Natural killer cell treated with Interleukin-12 subunit alpha and Interleukin-12 subunit beta and Interleukin-15 and Interleukin-18, amount 100 ng/mL, for 72 hours (primary cell): Measurements from ENCODE around the gene RIPPLY3. TPM values are rescaled to one million over a fixed set of nuclear protein-coding genes. Genes with fewer than 3 reads are reported as not detected.
"Not testable (repeated sequence)": the region's sequence is repeated elsewhere in the genome, so short reads cannot be mapped to it uniquely, and the experiment has no call there.

Source experiments
- ATAC-seq, 2 donors: fragments of 150-1000 bp; cut with Tn5 transposase in 1 of 2; sonication (Bioruptor Pico), chemical (Tn5 transposase) in 1 of 2; 2 replicates each; pipeline ENCODE4 v1.10.0; 2021
- DNase-seq: peaks from one replicate; pipeline ENCODE4 v3.0.0; 2022; ENCODE audit warnings: low spot score
- H3K27ac Mint-ChIP-seq, 2 donors: 1 replicate in 1 of 2; 2 replicates in 1 of 2; pipeline ENCODE4 v1.8.0; 2022; ENCODE audit warnings: mixed read lengths in 2 of 2, mild to moderate bottlenecking in 1 of 2, moderate library complexity in 1 of 2
- H3K27me3 Mint-ChIP-seq, 2 donors: 1 replicate in 1 of 2; 2 replicates in 1 of 2; pipeline ENCODE4 v1.8.0; 2022; ENCODE audit warnings: mixed read lengths in 2 of 2
- H3K36me3 Mint-ChIP-seq: one replicate; pipeline ENCODE4 v1.8.0; 2022; ENCODE audit warnings: mixed read lengths
- H3K4me1 Mint-ChIP-seq, 2 donors: 1 replicate in 1 of 2; 2 replicates in 1 of 2; pipeline ENCODE4 v1.8.0; 2022; ENCODE audit warnings: low read depth in 2 of 2, mixed read lengths in 2 of 2, mild to moderate bottlenecking in 1 of 2
- H3K4me3 Mint-ChIP-seq: one replicate; pipeline ENCODE4 v1.8.0; 2022; ENCODE audit warnings: mixed read lengths
- H3K9me3 Mint-ChIP-seq: 2 replicates; pipeline ENCODE4 v1.8.0; 2022; ENCODE audit warnings: mixed read lengths
- total RNA-seq, 2 donors: library from RNA; stranded (reverse); gene quantifications; one replicate each; pipeline ENCODE4 v1.2.3, GENCODE V29; 2022

Gene RIPPLY3
- total RNA-seq, 2 donors from 2014 or later: not detected

- no peak for DNase-seq
- peaks cover 3 to 20% of the 10 kb centered on the region in 2 donors for H3K27me3 Mint-ChIP-seq
- no peaks in the 10 kb centered on the region for H3K9me3 Mint-ChIP-seq
- no peak overlapping the region for H3K27ac Mint-ChIP-seq
- ATAC-seq: no peak
- H3K4me3 Mint-ChIP-seq: no peak overlapping the region
- no peaks in the 10 kb centered on the region for H3K36me3 Mint-ChIP-seq
- H3K4me1 Mint-ChIP-seq: peaks cover 0 to 3% of the 10 kb centered on the region in 2 donors
These were observed 38.1 kb downstream of the RIPPLY3 start for GRCh38 chr21:37044643-37045042.

- Mint-ChIP-seq H3K9me3 (no peaks in the 10 kb centered on the region), H3K36me3 (no peaks in the 10 kb centered on the region), H3K27ac (no peak overlapping the region), H3K27me3 (peaks cover 5 to 25% of the 10 kb centered on the region in 2 donors), H3K4me1 (peaks cover 0 to 3% of the 10 kb centered on the region in 2 donors), H3K4me3 (no peak overlapping the region)
- peak in 1 of 2 donors; percentile 31 for ATAC-seq
- no peak for DNase-seq
These were observed 38.6 kb downstream of the RIPPLY3 start for GRCh38 chr21:37045149-37045548.

- DNase-seq (no peak), ATAC-seq (no peak)
- Mint-ChIP-seq H3K36me3 (no peaks in the 10 kb centered on the region), H3K27ac (no peak overlapping the region), H3K27me3 (peaks cover 8 to 26% of the 10 kb centered on the region in 2 donors), H3K4me3 (no peak overlapping the region), H3K9me3 (no peaks in the 10 kb centered on the region), H3K4me1 (peaks cover 0 to 3% of the 10 kb centered on the region in 2 donors)
These were observed 39.1 kb downstream of the RIPPLY3 start for GRCh38 chr21:37045556-37045955.

- Mint-ChIP-seq H3K27ac (no peak overlapping the region), H3K9me3 (no peaks in the 10 kb centered on the region), H3K4me1 (peaks cover 0 to 3% of the 10 kb centered on the region in 2 donors), H3K4me3 (no peak overlapping the region), H3K36me3 (no peaks in the 10 kb centered on the region), H3K27me3 (peaks cover 8 to 26% of the 10 kb centered on the region in 2 donors)
- ATAC-seq: no peak
- no peak for DNase-seq
These were observed 40.6 kb downstream of the RIPPLY3 start for GRCh38 chr21:37047079-37047478.

GRCh38 chr21:37049741-37050140 is 43.2 kb downstream of the RIPPLY3 start:
- DNase-seq, ATAC-seq, H3K9me3 Mint-ChIP-seq, H3K4me3 Mint-ChIP-seq, H3K36me3 Mint-ChIP-seq, H3K4me1 Mint-ChIP-seq, H3K27ac Mint-ChIP-seq: not testable (repeated sequence)
- peaks cover 11 to 26% of the 10 kb centered on the region in 2 donors for H3K27me3 Mint-ChIP-seq

- H3K4me3 Mint-ChIP-seq: no peak overlapping the region
- no peaks in the 10 kb centered on the region for H3K36me3 Mint-ChIP-seq
- ATAC-seq (no peak), DNase-seq (no peak)
- no peaks in the 10 kb centered on the region for H3K4me1 Mint-ChIP-seq
- no peaks in the 10 kb centered on the region for H3K9me3 Mint-ChIP-seq
- no peak overlapping the region for H3K27ac Mint-ChIP-seq
- H3K27me3 Mint-ChIP-seq: peaks cover 0 to 5% of the 10 kb centered on the region in 2 donors
These were observed 48.9 kb downstream of the RIPPLY3 start for GRCh38 chr21:37055271-37055855.

GRCh38 chr21:37057614-37058013 is 51.1 kb downstream of the RIPPLY3 start:
- ATAC-seq (no peak), DNase-seq (no peak)
- no peaks in the 10 kb centered on the region for H3K9me3 Mint-ChIP-seq
- no peaks in the 10 kb centered on the region for H3K4me1 Mint-ChIP-seq
- H3K27me3 Mint-ChIP-seq: no peaks in the 10 kb centered on the region
- H3K4me3 Mint-ChIP-seq: no peak overlapping the region
- no peak overlapping the region for H3K27ac Mint-ChIP-seq
- H3K36me3 Mint-ChIP-seq: no peaks in the 10 kb centered on the region

- DNase-seq (no peak), ATAC-seq (no peak)
- Mint-ChIP-seq H3K36me3 (no peaks in the 10 kb centered on the region), H3K27me3 (no peaks in the 10 kb centered on the region), H3K9me3 (no peaks in the 10 kb centered on the region), H3K27ac (no peak overlapping the region), H3K4me3 (no peak overlapping the region), H3K4me1 (no peaks in the 10 kb centered on the region)
These were observed 51.8 kb downstream of the RIPPLY3 start for GRCh38 chr21:37058261-37058660.

- no peaks in the 10 kb centered on the region for H3K36me3 Mint-ChIP-seq
- no peaks in the 10 kb centered on the region for H3K27me3 Mint-ChIP-seq
- H3K27ac Mint-ChIP-seq: no peak overlapping the region
- no peaks in the 10 kb centered on the region for H3K4me1 Mint-ChIP-seq
- DNase-seq (no peak), ATAC-seq (no peak)
- H3K4me3 Mint-ChIP-seq: no peak overlapping the region
- H3K9me3 Mint-ChIP-seq: no peaks in the 10 kb centered on the region
These were observed 52.7 kb downstream of the RIPPLY3 start for GRCh38 chr21:37059181-37059580.

GRCh38 chr21:37060296-37060695 is 53.8 kb downstream of the RIPPLY3 start:
- H3K36me3 Mint-ChIP-seq: no peaks in the 10 kb centered on the region
- H3K27me3 Mint-ChIP-seq: no peaks in the 10 kb centered on the region
- H3K4me3 Mint-ChIP-seq: no peak overlapping the region
- no peak overlapping the region for H3K27ac Mint-ChIP-seq
- ATAC-seq: peak in 1 of 2 donors; percentile 62
- no peaks in the 10 kb centered on the region for H3K4me1 Mint-ChIP-seq
- H3K9me3 Mint-ChIP-seq: no peaks in the 10 kb centered on the region
- DNase-seq: no peak

GRCh38 chr21:37061926-37062592 is 55.6 kb downstream of the RIPPLY3 start:
- Mint-ChIP-seq H3K27ac (no peak overlapping the region), H3K4me3 (no peak overlapping the region), H3K9me3 (no peaks in the 10 kb centered on the region), H3K27me3 (no peaks in the 10 kb centered on the region), H3K36me3 (no peaks in the 10 kb centered on the region), H3K4me1 (no peaks in the 10 kb centered on the region)
- ATAC-seq (no peak), DNase-seq (no peak)

GRCh38 chr21:37062593-37062935 is 56.1 kb downstream of the RIPPLY3 start:
- no peaks in the 10 kb centered on the region for H3K4me1 Mint-ChIP-seq
- DNase-seq (no peak), ATAC-seq (no peak)
- no peak overlapping the region for H3K4me3 Mint-ChIP-seq
- no peak overlapping the region for H3K27ac Mint-ChIP-seq
- H3K9me3 Mint-ChIP-seq: no peaks in the 10 kb centered on the region
- H3K36me3 Mint-ChIP-seq: no peaks in the 10 kb centered on the region
- no peaks in the 10 kb centered on the region for H3K27me3 Mint-ChIP-seq

- no peaks in the 10 kb centered on the region for H3K4me1 Mint-ChIP-seq
- H3K27ac Mint-ChIP-seq: no peak overlapping the region
- DNase-seq: no peak
- ATAC-seq: no peak
- no peak overlapping the region for H3K4me3 Mint-ChIP-seq
- H3K36me3 Mint-ChIP-seq: no peaks in the 10 kb centered on the region
- H3K9me3 Mint-ChIP-seq: no peaks in the 10 kb centered on the region
- H3K27me3 Mint-ChIP-seq: no peaks in the 10 kb centered on the region
These were observed 56.9 kb downstream of the RIPPLY3 start for GRCh38 chr21:37063433-37063832.

GRCh38 chr21:37064841-37065240 is 58.3 kb downstream of the RIPPLY3 start:
- no peak for ATAC-seq
- no peak overlapping the region for H3K27ac Mint-ChIP-seq
- no peak overlapping the region for H3K4me3 Mint-ChIP-seq

More at GRCh38 chr21:37064841-37065240, 58.3 kb downstream of the RIPPLY3 start:
- Mint-ChIP-seq H3K4me1 (peaks cover under 1 to 1% of the 10 kb centered on the region in 2 donors), H3K9me3 (no peaks in the 10 kb centered on the region), H3K27me3 (no peaks in the 10 kb centered on the region), H3K36me3 (peaks cover 2% of the 10 kb centered on the region)
- no peak for DNase-seq
